ENCODE results near the gene PNPLA7.

DNA sequence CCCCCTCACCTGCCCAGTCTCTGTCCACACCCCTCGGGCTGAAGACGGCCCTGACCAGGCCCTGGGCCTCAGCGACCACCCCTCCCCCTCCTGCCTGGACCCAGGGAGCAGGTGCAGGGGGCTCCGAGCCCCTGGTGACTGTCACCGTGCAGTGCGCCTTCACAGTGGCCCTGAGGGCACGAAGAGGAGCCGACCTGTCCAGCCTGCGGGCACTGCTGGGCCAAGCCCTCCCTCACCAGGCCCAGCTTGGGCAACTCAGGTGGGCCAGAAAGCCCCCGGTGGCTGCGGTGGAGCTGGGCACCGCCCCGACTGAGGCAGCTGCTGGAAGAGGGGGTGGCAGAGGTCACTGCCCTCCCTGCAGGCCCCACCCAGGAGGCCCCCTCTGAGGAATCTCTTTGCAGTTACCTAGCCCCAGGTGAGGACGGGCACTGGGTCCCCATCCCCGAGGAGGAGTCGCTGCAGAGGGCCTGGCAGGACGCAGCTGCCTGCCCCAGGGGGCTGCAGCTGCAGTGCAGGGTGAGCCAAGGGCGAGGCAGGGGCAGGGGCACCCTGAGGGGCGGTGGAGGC, 116.8 kb downstream of the PNPLA7 start:
- TF ChIP-seq POLR2A (IDR thresholded peaks at IDR 0.05): no peak
- TF ChIP-seq, protein P1, sequence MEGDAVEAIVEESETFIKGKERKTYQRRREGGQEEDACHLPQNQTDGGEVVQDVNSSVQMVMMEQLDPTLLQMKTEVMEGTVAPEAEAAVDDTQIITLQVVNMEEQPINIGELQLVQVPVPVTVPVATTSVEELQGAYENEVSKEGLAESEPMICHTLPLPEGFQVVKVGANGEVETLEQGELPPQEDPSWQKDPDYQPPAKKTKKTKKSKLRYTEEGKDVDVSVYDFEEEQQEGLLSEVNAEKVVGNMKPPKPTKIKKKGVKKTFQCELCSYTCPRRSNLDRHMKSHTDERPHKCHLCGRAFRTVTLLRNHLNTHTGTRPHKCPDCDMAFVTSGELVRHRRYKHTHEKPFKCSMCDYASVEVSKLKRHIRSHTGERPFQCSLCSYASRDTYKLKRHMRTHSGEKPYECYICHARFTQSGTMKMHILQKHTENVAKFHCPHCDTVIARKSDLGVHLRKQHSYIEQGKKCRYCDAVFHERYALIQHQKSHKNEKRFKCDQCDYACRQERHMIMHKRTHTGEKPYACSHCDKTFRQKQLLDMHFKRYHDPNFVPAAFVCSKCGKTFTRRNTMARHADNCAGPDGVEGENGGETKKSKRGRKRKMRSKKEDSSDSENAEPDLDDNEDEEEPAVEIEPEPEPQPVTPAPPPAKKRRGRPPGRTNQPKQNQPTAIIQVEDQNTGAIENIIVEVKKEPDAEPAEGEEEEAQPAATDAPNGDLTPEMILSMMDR (IDR thresholded peaks at IDR 0.05): no peak
